HL-60 (cell line): Measurements from ENCODE around the gene EPHB2.
"Not testable (repeated sequence)": the region's sequence is repeated elsewhere in the genome, so short reads cannot be mapped to it uniquely, and the experiment has no call there.

Experiments used
- DNase-seq, 2 experiments: peaks; one replicate each; pipeline ENCODE4 v3.0.0-alpha.2; 2010 to 2020; ENCODE audit warnings: low read depth in 1 of 2, low spot score in 1 of 2
- H3K27ac ChIP-seq: fragments of 250-450 bp; sonication (Bioruptor Pico); replicated peaks from 2 replicates; pipeline ENCODE4 v1.5.1; 2020; ENCODE audit warnings: mild to moderate bottlenecking, moderate library complexity
- H3K27me3 ChIP-seq: fragments of 250-450 bp; sonication (Bioruptor Pico); 2 replicates; pipeline ENCODE4 v1.5.1; 2021; ENCODE audit warnings: mild to moderate bottlenecking, moderate library complexity; ENCODE audit not compliant: insufficient read depth, poor library complexity, severe bottlenecking
- H3K4me3 ChIP-seq: replicated peaks from 2 replicates; pipeline ENCODE4 v1.5.1; 2011; ENCODE audit warnings: mild to moderate bottlenecking, control low read depth, low read length; ENCODE audit not compliant: insufficient read depth
- GABPA ChIP-seq: IDR thresholded peaks from 2 replicates; pipeline ENCODE4 v1.6.1; 2012; ENCODE audit warnings: low read depth
- POLR2AphosphoS5 ChIP-seq: IDR thresholded peaks from 2 replicates; pipeline ENCODE4 v1.6.1; 2012; ENCODE audit warnings: low read depth
- SPI1 ChIP-seq: IDR thresholded peaks from 2 replicates; pipeline ENCODE4 v1.6.1; 2012; ENCODE audit warnings: low read depth, mild to moderate bottlenecking, borderline replicate concordance
- TF ChIP-seq, protein P1 (sequence below): IDR thresholded peaks from one replicate; pipeline ENCODE4 v1.5.1; 2011; ENCODE audit warnings: low read length, control low read depth, inconsistent platforms; ENCODE audit not compliant: insufficient read depth
- TF ChIP-seq, protein P2 (sequence below): IDR thresholded peaks from 2 replicates; pipeline ENCODE4 v1.6.1; 2012; ENCODE audit warnings: low read depth; ENCODE audit not compliant: insufficient replicate concordance

EPHB2 gene

DNA sequence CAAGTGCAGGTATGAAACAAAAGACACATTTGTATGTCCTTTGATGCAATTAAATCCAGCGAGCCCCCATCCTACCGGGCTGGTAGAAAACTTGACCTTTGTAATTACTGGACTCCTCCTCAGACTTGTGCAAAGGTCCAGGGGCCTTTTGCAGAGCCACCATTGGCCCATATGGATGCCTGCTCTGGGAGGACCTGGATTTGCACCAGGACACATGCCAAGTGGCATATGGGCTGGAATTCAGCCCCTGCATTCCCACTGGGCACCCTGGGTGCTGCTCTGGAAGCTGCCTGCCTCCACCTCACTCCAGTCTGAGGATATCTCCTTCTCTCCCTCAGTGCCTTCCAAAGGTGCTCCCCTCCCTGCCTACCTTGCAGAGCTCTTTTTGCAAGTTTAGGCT is 226.0 kb downstream of the EPHB2 start:
- H3K27ac ChIP-seq: no peak overlapping the region
- TF ChIP-seq, protein P1, sequence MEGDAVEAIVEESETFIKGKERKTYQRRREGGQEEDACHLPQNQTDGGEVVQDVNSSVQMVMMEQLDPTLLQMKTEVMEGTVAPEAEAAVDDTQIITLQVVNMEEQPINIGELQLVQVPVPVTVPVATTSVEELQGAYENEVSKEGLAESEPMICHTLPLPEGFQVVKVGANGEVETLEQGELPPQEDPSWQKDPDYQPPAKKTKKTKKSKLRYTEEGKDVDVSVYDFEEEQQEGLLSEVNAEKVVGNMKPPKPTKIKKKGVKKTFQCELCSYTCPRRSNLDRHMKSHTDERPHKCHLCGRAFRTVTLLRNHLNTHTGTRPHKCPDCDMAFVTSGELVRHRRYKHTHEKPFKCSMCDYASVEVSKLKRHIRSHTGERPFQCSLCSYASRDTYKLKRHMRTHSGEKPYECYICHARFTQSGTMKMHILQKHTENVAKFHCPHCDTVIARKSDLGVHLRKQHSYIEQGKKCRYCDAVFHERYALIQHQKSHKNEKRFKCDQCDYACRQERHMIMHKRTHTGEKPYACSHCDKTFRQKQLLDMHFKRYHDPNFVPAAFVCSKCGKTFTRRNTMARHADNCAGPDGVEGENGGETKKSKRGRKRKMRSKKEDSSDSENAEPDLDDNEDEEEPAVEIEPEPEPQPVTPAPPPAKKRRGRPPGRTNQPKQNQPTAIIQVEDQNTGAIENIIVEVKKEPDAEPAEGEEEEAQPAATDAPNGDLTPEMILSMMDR: no peak
- TF ChIP-seq GABPA: no peak
- TF ChIP-seq SPI1: no peak
- TF ChIP-seq, protein P2, sequence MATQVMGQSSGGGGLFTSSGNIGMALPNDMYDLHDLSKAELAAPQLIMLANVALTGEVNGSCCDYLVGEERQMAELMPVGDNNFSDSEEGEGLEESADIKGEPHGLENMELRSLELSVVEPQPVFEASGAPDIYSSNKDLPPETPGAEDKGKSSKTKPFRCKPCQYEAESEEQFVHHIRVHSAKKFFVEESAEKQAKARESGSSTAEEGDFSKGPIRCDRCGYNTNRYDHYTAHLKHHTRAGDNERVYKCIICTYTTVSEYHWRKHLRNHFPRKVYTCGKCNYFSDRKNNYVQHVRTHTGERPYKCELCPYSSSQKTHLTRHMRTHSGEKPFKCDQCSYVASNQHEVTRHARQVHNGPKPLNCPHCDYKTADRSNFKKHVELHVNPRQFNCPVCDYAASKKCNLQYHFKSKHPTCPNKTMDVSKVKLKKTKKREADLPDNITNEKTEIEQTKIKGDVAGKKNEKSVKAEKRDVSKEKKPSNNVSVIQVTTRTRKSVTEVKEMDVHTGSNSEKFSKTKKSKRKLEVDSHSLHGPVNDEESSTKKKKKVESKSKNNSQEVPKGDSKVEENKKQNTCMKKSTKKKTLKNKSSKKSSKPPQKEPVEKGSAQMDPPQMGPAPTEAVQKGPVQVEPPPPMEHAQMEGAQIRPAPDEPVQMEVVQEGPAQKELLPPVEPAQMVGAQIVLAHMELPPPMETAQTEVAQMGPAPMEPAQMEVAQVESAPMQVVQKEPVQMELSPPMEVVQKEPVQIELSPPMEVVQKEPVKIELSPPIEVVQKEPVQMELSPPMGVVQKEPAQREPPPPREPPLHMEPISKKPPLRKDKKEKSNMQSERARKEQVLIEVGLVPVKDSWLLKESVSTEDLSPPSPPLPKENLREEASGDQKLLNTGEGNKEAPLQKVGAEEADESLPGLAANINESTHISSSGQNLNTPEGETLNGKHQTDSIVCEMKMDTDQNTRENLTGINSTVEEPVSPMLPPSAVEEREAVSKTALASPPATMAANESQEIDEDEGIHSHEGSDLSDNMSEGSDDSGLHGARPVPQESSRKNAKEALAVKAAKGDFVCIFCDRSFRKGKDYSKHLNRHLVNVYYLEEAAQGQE: no peak
- no peak for TF ChIP-seq POLR2AphosphoS5
- no peak overlapping the region for H3K4me3 ChIP-seq
- H3K27me3 ChIP-seq: no peaks in the 10 kb centered on the region
- DNase-seq: no peak

DNA sequence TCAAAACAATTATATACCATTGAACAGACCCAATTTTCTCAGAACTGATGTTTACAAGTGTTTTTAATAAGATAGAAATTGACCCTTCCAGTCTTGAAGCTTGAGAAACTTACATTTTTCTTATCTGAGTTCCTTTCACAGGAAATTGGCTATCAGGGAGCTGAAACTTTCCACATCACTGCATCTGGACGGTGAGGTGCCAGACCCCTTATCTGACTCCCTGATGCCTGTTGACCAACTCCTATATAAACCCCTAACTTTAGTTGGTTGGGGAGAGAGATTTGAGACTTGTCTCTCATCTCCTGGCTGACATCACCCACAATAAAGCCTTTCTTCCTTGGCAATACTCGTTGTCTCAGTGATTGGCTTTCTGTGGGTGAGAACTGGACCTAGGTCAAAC is 230.6 kb downstream of the EPHB2 start:
- H3K27me3 ChIP-seq: no peaks in the 10 kb centered on the region
- DNase-seq: no peak
- no peak overlapping the region for H3K27ac ChIP-seq
- no peak overlapping the region for H3K4me3 ChIP-seq
- TF ChIP-seq GABPA: no peak
- TF ChIP-seq, protein P1: no peak
- no peak for TF ChIP-seq POLR2AphosphoS5
- TF ChIP-seq, protein P2: no peak
- no peak for TF ChIP-seq SPI1

DNA sequence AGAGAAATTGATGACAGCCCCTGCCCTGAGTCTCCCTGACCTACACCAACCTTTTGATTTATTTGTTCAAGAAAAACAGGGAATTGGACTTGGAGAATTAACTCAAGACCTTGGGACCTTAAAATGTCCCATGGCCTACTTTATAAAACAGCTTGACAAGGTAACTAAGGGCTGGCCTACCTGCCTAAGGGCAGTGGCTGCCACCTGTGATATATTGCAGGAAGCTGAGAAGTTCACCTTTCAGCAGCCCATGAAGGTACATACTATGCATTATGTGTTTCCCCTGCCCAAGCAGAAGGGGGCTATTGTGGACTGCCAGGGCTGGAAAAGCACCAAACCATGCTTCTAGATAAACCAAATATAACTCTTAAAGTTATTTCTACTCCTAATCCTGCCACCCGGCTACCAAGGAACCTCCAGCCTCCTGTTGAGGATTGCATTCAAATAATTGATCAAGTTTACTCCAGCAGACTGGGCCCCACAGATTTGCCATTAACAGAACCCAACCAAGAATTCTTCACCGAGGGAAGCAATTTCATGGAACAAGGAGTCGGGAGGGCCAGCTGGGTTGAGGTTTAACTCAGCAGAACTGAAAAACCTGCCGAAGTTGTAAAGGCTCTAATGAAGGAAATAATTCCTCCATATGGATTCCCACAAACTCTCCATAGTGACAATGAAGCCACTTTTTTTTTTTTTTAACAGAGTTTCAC is 233.9 kb downstream of the EPHB2 start:
- DNase-seq: no peak
- TF ChIP-seq, protein P2: no peak
- TF ChIP-seq GABPA: no peak
- Histone ChIP-seq H3K27me3 (no peaks in the 10 kb centered on the region), H3K4me3 (no peak overlapping the region), H3K27ac (no peak overlapping the region)

DNA sequence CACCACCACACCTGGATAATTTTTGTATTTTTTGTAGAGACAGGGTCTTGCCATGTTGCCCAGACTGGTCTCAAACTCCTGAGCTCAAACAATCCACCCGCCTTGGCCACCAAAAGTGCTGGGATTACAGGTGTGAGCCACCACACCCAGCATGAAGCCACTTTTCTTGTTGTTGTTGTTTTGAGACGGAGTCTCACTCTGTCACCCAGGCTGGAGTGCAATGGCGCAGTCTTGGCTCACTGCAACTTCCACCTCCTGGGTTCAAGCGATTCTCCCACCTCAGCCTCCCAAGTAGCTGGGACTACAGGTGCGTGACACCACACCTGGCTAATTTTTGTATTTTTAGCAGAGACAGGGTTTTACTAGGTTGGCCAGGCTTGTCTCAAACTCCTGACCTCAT is 234.5 kb downstream of the EPHB2 start:
- H3K4me3 ChIP-seq, DNase-seq, H3K27ac ChIP-seq, H3K27me3 ChIP-seq: not testable (repeated sequence)
